ENCODE results near the gene CHFR. TPM values are rescaled to one million over a fixed set of nuclear protein-coding genes. Genes with fewer than 3 reads are reported as not detected.

Gene CHFR
- total RNA-seq, 4 donors from 2014 or later, result 10.8 to 19.6 (median 12.1) TPM

- Histone ChIP-seq H3K36me3 (no peaks in the 10 kb centered on the region), H3K27ac (no peak overlapping the region), H3K27me3 (no peaks in the 10 kb centered on the region), H3K4me3 (no peak overlapping the region), H3K4me1 (peaks cover 11 to 20% of the 10 kb centered on the region in 2 donors), H3K9me3 (no peaks in the 10 kb centered on the region)
- TF ChIP-seq CTCF (IDR thresholded peaks at IDR 0.05 in 4 of 5, conservative IDR thresholded peaks at IDR 0.05 in 1 of 5) (no peak), POLR2A (IDR thresholded peaks at IDR 0.05) (no peak)
- DNase-seq (no peak), ATAC-seq (no peak)
- in situ Hi-C loops (cut with MboI; ENCODE audit: low sequenced_read_pairs in 4 of 4) (no loop called here), intact Hi-C loops (cut with DNase I; ENCODE audit: low total_unique reads) (no loop called here)
Measured at GRCh38 chr12:132831771-132832170, 55.6 kb downstream of the CHFR start.

- ATAC-seq, result peak; percentile 97 to 98
Measured at GRCh38 chr12:132828706-132829534, 58.5 kb downstream of the CHFR start, which contains the start of gene GOLGA3. TSS of gene GOLGA3 (minus strand) at chr12:132828869. CDS start at chr12:132822128, 6,741 bp downstream.

GRCh38 chr12:132827763-132828703 is 59.4 kb downstream of the CHFR start:
- H3K4me3 ChIP-seq, result peak overlapping the region; percentile 78 to 87 (median 84)
- TF ChIP-seq CTCF (IDR thresholded peaks at IDR 0.05 in 4 of 5, conservative IDR thresholded peaks at IDR 0.05 in 1 of 5) (no peak), POLR2A (IDR thresholded peaks at IDR 0.05) (no peak)
- no peaks in the 10 kb centered on the region for H3K27me3 ChIP-seq
- peak; percentile 22 for ATAC-seq
- intact Hi-C loops (cut with DNase I; ENCODE audit: low total_unique reads) (loop anchor here (1.0 to 5.0 kb wide), 4 partner anchors 59 to 141 kb away; partner anchors contain the start of genes ANKLE2, CHFR, POLE and PXMP2), in situ Hi-C loops (cut with MboI; ENCODE audit: low sequenced_read_pairs in 4 of 4) (no loop called here)
- no peaks in the 10 kb centered on the region for H3K9me3 ChIP-seq
- H3K36me3 ChIP-seq, result peaks cover 0 to 16% of the 10 kb centered on the region in 2 donors
- peak in 1 of 2 donors; percentile 27 for DNase-seq
- H3K27ac ChIP-seq, result peak overlapping the region; percentile 92 to 100 (median 97)
- H3K4me1 ChIP-seq, result peaks cover 15 to 22% of the 10 kb centered on the region in 2 donors

More at GRCh38 chr12:132828706-132829534, 58.5 kb downstream of the CHFR start, which contains the start of gene GOLGA3:
- peak within 1 kb of the TSS; percentile 92 to 100 (median 97) for H3K27ac ChIP-seq
- H3K9me3 ChIP-seq, result no peaks in the 10 kb centered on the region
- H3K36me3 ChIP-seq, result peaks cover 0 to 16% of the 10 kb centered on the region in 2 donors
- intact Hi-C loops (cut with DNase I; ENCODE audit: low total_unique reads) (loop anchor here (1.0 to 5.0 kb wide), 4 partner anchors 58 to 142 kb away; partner anchors contain the start of genes ANKLE2, CHFR, POLE and PXMP2), in situ Hi-C loops (cut with MboI; ENCODE audit: low sequenced_read_pairs in 4 of 4) (no loop called here)
- H3K27me3 ChIP-seq, result no peaks in the 10 kb centered on the region
- DNase-seq, result peak; percentile 85 to 88
- peak within 1 kb of the TSS; percentile 78 to 87 (median 84) for H3K4me3 ChIP-seq
- H3K4me1 ChIP-seq, result peaks cover 15 to 22% of the 10 kb centered on the region in 2 donors
- TF ChIP-seq CTCF (IDR thresholded peaks at IDR 0.05 in 4 of 5, conservative IDR thresholded peaks at IDR 0.05 in 1 of 5) (peak in 1 of 5 experiments; percentile 20), POLR2A (IDR thresholded peaks at IDR 0.05) (peak; percentile 40 to 54)

- intact Hi-C loops (cut with DNase I; ENCODE audit: low total_unique reads), result loop anchor here (5.0 kb wide), 2 partner anchors 61 to 131 kb away; partner anchors contain the start of genes CHFR and ZNF605
Measured at GRCh38 chr12:132825861-132826260, 61.5 kb downstream of the CHFR start.

More at GRCh38 chr12:132825861-132826260, 61.5 kb downstream of the CHFR start:
- Histone ChIP-seq H3K9me3 (no peaks in the 10 kb centered on the region), H3K27me3 (no peaks in the 10 kb centered on the region), H3K36me3 (peaks cover 0 to 22% of the 10 kb centered on the region in 2 donors), H3K4me1 (peaks cover 15 to 22% of the 10 kb centered on the region in 2 donors), H3K4me3 (no peak overlapping the region), H3K27ac (no peak overlapping the region)
- DNase-seq (no peak), ATAC-seq (no peak)
- in situ Hi-C loops (cut with MboI; ENCODE audit: low sequenced_read_pairs in 4 of 4), result no loop called here
- TF ChIP-seq POLR2A (IDR thresholded peaks at IDR 0.05) (no peak), CTCF (IDR thresholded peaks at IDR 0.05 in 4 of 5, conservative IDR thresholded peaks at IDR 0.05 in 1 of 5) (no peak)
